Astrocyte (in vitro differentiated cells and primary cell): Measurements from ENCODE around the gene KIAA1217. TPM values are rescaled to one million over a fixed set of nuclear protein-coding genes. Genes with fewer than 3 reads are reported as not detected.

Source experiments
- DNase-seq: peaks from one replicate; pipeline ENCODE4 v3.0.0-alpha.2; 2010; ENCODE audit warnings: low read depth
- FAIRE-seq: peaks from 2 replicates; lab custom pipeline; 2011; peaks lifted over from hg19 to GRCh38; lab: Jason Lieb, UNC
- H2AFZ ChIP-seq: 2 replicates; pipeline ENCODE4 v1.6.0; 2012; ENCODE audit warnings: low read depth, low read length, inconsistent platforms
- H3K27ac ChIP-seq: 2 replicates; pipeline ENCODE4 v1.5.1; 2011; ENCODE audit warnings: low read depth, low read length, inconsistent platforms
- H3K27me3 ChIP-seq: 2 replicates; pipeline ENCODE4 v1.6.0; 2011; ENCODE audit warnings: low read length, inconsistent platforms; ENCODE audit not compliant: insufficient read depth
- H3K36me3 ChIP-seq: 2 replicates; pipeline ENCODE4 v1.5.1; 2011; ENCODE audit warnings: low read length, inconsistent platforms; ENCODE audit not compliant: insufficient read depth
- H3K4me1 ChIP-seq: 2 replicates; pipeline ENCODE4 v1.5.1; 2011; ENCODE audit warnings: low read length, inconsistent platforms; ENCODE audit not compliant: insufficient read depth
- H3K4me2 ChIP-seq: 2 replicates; pipeline ENCODE4 v1.6.0; 2012; ENCODE audit warnings: low read length, inconsistent platforms
- H3K4me3 ChIP-seq: 2 replicates; pipeline ENCODE4 v1.5.1; 2011; ENCODE audit warnings: low read depth, mild to moderate bottlenecking, low read length, inconsistent platforms; ENCODE audit not compliant: insufficient read depth
- H3K79me2 ChIP-seq: 2 replicates; pipeline ENCODE4 v1.6.0; 2012; ENCODE audit warnings: mild to moderate bottlenecking, low read length, inconsistent platforms; ENCODE audit not compliant: insufficient read depth
- H3K9ac ChIP-seq: 2 replicates; pipeline ENCODE4 v1.6.0; 2012; ENCODE audit warnings: mild to moderate bottlenecking, low read length, inconsistent platforms
- H3K9me3 ChIP-seq: 2 replicates; pipeline ENCODE4 v1.5.1; 2012; ENCODE audit warnings: low read depth, mild to moderate bottlenecking, low read length, inconsistent platforms; ENCODE audit not compliant: insufficient read depth
- H4K20me1 ChIP-seq: 2 replicates; pipeline ENCODE4 v1.6.0; 2012; ENCODE audit warnings: low read length, inconsistent platforms; ENCODE audit not compliant: insufficient read depth
- H3K27ac Mint-ChIP-seq: one replicate; pipeline ENCODE4 v1.8.0; 2021; ENCODE audit warnings: mild to moderate bottlenecking, mixed read lengths; ENCODE audit not compliant: unreplicated experiment
- H3K27me3 Mint-ChIP-seq: one replicate; pipeline ENCODE4 v1.8.0; 2021; ENCODE audit warnings: low read depth, mixed read lengths; ENCODE audit not compliant: unreplicated experiment
- H3K36me3 Mint-ChIP-seq: one replicate; pipeline ENCODE4 v1.8.0; 2021; ENCODE audit warnings: low read depth, mixed read lengths; ENCODE audit not compliant: unreplicated experiment
- H3K4me1 Mint-ChIP-seq: one replicate; pipeline ENCODE4 v1.8.0; 2021; ENCODE audit warnings: low read depth, mixed read lengths; ENCODE audit not compliant: unreplicated experiment
- H3K4me3 Mint-ChIP-seq: one replicate; pipeline ENCODE4 v1.8.0; 2021; ENCODE audit warnings: mild to moderate bottlenecking, moderate library complexity, mixed read lengths; ENCODE audit not compliant: unreplicated experiment
- H3K9me3 Mint-ChIP-seq: one replicate; pipeline ENCODE4 v1.8.0; 2021; ENCODE audit warnings: mild to moderate bottlenecking, mixed read lengths; ENCODE audit not compliant: unreplicated experiment
- EZH2 ChIP-seq: IDR thresholded peaks from 2 replicates; pipeline ENCODE4 v1.6.1; 2012; ENCODE audit warnings: mild to moderate bottlenecking, low read length, inconsistent platforms; ENCODE audit not compliant: insufficient read depth
- total RNA-seq: library from RNA; stranded (reverse); gene quantifications from 2 replicates; pipeline ENCODE4 v1.2.1, GENCODE V29; 2021
- TF ChIP-seq, protein P1 (sequence below): IDR thresholded peaks from 2 replicates; pipeline ENCODE4 v1.5.1; 2011; ENCODE audit warnings: low read depth, mild to moderate bottlenecking, inconsistent platforms, low read length, moderate library complexity; ENCODE audit not compliant: insufficient read depth

The KIAA1217 gene
- total RNA-seq, 1 donor from 2014 or later = 31.8 TPM

DNA sequence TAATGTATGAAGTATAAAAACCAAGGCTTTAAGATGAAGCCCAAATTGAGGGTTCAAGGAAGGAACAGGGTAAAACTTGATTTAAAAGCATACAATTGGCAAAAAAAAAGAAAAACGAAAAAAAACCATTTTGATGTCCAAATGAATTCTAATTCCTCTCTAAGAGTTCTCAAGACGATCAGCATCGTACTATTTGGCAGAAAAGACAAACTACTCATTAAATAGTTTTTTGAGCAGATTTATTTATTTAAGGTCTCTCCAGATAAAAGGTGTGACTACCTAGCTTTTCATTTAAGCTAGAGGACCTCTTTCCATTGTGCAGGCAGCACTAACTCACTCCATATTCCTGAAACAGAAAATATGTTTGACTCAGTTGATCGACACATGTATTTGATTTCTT, 245.0 kb downstream of the KIAA1217 start:
- TF ChIP-seq, protein P1, sequence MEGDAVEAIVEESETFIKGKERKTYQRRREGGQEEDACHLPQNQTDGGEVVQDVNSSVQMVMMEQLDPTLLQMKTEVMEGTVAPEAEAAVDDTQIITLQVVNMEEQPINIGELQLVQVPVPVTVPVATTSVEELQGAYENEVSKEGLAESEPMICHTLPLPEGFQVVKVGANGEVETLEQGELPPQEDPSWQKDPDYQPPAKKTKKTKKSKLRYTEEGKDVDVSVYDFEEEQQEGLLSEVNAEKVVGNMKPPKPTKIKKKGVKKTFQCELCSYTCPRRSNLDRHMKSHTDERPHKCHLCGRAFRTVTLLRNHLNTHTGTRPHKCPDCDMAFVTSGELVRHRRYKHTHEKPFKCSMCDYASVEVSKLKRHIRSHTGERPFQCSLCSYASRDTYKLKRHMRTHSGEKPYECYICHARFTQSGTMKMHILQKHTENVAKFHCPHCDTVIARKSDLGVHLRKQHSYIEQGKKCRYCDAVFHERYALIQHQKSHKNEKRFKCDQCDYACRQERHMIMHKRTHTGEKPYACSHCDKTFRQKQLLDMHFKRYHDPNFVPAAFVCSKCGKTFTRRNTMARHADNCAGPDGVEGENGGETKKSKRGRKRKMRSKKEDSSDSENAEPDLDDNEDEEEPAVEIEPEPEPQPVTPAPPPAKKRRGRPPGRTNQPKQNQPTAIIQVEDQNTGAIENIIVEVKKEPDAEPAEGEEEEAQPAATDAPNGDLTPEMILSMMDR = no peak
- TF ChIP-seq EZH2 = no peak
- Histone ChIP-seq H3K79me2 (no peaks in the 10 kb centered on the region), H4K20me1 (no peaks in the 10 kb centered on the region), H3K4me3 (no peak overlapping the region), H3K4me2 (no peak overlapping the region), H2AFZ (no peak overlapping the region), H3K27ac (no peak overlapping the region), H3K9ac (no peak overlapping the region), H3K36me3 (no peaks in the 10 kb centered on the region), H3K27me3 (no peaks in the 10 kb centered on the region), H3K9me3 (no peaks in the 10 kb centered on the region), H3K4me1 (peaks cover 22% of the 10 kb centered on the region)
- Mint-ChIP-seq H3K27me3 (no peaks in the 10 kb centered on the region), H3K36me3 (peaks cover 11% of the 10 kb centered on the region), H3K4me1 (peaks cover 51% of the 10 kb centered on the region), H3K27ac (no peak overlapping the region), H3K4me3 (peak overlapping the region; percentile 63), H3K9me3 (no peaks in the 10 kb centered on the region)
- no peak for FAIRE-seq
- no peak for DNase-seq

DNA sequence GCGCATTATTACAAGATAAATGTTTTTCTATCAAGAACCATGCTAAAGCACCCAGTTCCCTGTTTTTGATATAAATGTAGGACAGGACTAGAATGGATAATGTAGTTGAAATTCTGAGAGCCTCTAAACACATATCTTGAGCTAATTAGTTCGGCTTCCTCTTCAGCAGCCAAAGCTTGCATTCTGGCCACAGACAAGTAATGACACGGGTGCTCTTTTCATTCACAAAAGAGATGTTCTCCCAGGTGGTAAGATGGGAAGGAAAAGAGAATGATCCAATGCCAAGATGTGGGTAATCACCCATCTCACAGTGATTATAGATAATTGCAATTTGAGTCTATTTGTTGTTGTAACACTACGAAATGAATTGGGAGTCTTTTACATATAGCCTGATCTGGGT, 246.5 kb downstream of the KIAA1217 start:
- H3K9ac ChIP-seq = peak overlapping the region; percentile 49
- H3K79me2 ChIP-seq = no peaks in the 10 kb centered on the region
- H3K4me1 Mint-ChIP-seq = peaks cover 46% of the 10 kb centered on the region
- peaks cover 13% of the 10 kb centered on the region for H3K4me1 ChIP-seq
- no peaks in the 10 kb centered on the region for H3K36me3 ChIP-seq
- peak overlapping the region; percentile 21 for H3K4me2 ChIP-seq
- TF ChIP-seq, protein P1 = no peak
- TF ChIP-seq EZH2 = no peak
- DNase-seq (no peak), FAIRE-seq (no peak)
- H3K4me3 ChIP-seq = no peak overlapping the region
- H3K27me3 ChIP-seq = no peaks in the 10 kb centered on the region
- H3K27ac ChIP-seq = peak overlapping the region; percentile 82
- H4K20me1 ChIP-seq = no peaks in the 10 kb centered on the region
- H3K9me3 Mint-ChIP-seq = no peaks in the 10 kb centered on the region
- H3K9me3 ChIP-seq = no peaks in the 10 kb centered on the region
- peaks cover 17% of the 10 kb centered on the region for H3K36me3 Mint-ChIP-seq
- no peak overlapping the region for H3K4me3 Mint-ChIP-seq
- H2AFZ ChIP-seq = no peak overlapping the region
- H3K27me3 Mint-ChIP-seq = no peaks in the 10 kb centered on the region
- H3K27ac Mint-ChIP-seq = peak overlapping the region; percentile 54

DNA sequence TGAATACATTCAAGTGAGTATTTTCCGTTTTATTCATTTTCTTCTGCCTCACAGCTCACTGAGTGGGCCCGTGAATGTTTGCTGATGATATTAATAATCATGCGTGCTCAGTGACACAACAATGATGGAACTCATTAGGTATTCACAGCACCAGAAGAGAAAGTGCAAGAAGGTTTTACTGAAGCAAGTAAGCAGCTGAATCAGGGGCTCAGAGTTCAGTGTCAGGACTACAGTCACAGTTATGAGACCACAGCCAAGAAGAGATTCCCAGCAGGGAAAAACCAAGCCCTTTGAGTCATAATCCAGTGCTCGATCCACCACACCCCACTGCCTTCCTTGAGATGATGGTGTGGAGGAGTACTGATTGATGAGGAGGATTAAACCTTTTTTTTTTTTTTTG, 247.4 kb downstream of the KIAA1217 start:
- FAIRE-seq = peak; percentile 37
- no peaks in the 10 kb centered on the region for H3K9me3 Mint-ChIP-seq
- H3K27ac Mint-ChIP-seq = peak overlapping the region; percentile 54
- no peaks in the 10 kb centered on the region for H3K9me3 ChIP-seq
- DNase-seq = peak; percentile 98
- peaks cover 9% of the 10 kb centered on the region for H3K4me1 ChIP-seq
- no peaks in the 10 kb centered on the region for H3K27me3 ChIP-seq
- peak overlapping the region; percentile 82 for H3K27ac ChIP-seq
- peaks cover 18% of the 10 kb centered on the region for H3K36me3 Mint-ChIP-seq
- H3K4me1 Mint-ChIP-seq = peaks cover 45% of the 10 kb centered on the region
- peak overlapping the region; percentile 21 for H3K4me2 ChIP-seq
- no peak overlapping the region for H3K4me3 ChIP-seq
- no peak for TF ChIP-seq EZH2
- TF ChIP-seq, protein P1 = no peak
- H3K27me3 Mint-ChIP-seq = no peaks in the 10 kb centered on the region
- H3K9ac ChIP-seq = peak overlapping the region; percentile 49
- no peaks in the 10 kb centered on the region for H3K79me2 ChIP-seq
- no peaks in the 10 kb centered on the region for H4K20me1 ChIP-seq
- H3K36me3 ChIP-seq = no peaks in the 10 kb centered on the region
- no peak overlapping the region for H2AFZ ChIP-seq
- no peak overlapping the region for H3K4me3 Mint-ChIP-seq
